GM23338 (cell line): ENCODE measurements around the gene GID4. TPM values are rescaled to one million over a fixed set of nuclear protein-coding genes. Genes with fewer than 3 reads are reported as not detected.

Experiments used
- ATAC-seq: fragments of 200-7000 bp; cut with Tn5 transposase; 3 replicates; pipeline ENCODE4 v1.9.1; 2020
- DNase-seq: peaks from one replicate; pipeline ENCODE4 v3.0.0-alpha.2; 2015; ENCODE audit warnings: low spot score
- H2AFZ ChIP-seq: fragments of 200-600 bp; sonication (generic); 2 replicates; pipeline ENCODE4 v1.8.0; 2016; ENCODE audit warnings: antibody characterized with exemption, mild to moderate bottlenecking, moderate library complexity
- H3F3A ChIP-seq: fragments of 200-600 bp; sonication (generic); replicated peaks from 2 replicates; pipeline ENCODE4 v1.8.0; 2017; ENCODE audit warnings: antibody characterized with exemption, mixed run types, low read depth
- H3K27ac ChIP-seq: fragments of 200-600 bp; sonication (generic); 2 replicates; pipeline ENCODE4 v1.6.1; 2016; ENCODE audit warnings: low read depth
- H3K27me3 ChIP-seq: fragments of 200-600 bp; sonication (generic); 2 replicates; pipeline ENCODE4 v1.8.0; 2016; ENCODE audit warnings: mild to moderate bottlenecking, mixed run types, moderate library complexity; ENCODE audit not compliant: insufficient read depth
- H3K36me3 ChIP-seq: fragments of 200-600 bp; sonication (generic); 2 replicates; pipeline ENCODE4 v1.8.0; 2016; ENCODE audit warnings: mild to moderate bottlenecking; ENCODE audit not compliant: insufficient read depth
- H3K4me1 ChIP-seq: fragments of 200-600 bp; sonication (generic); 2 replicates; pipeline ENCODE4 v1.8.0; 2016; ENCODE audit warnings: mild to moderate bottlenecking, moderate library complexity; ENCODE audit not compliant: insufficient read depth
- H3K4me2 ChIP-seq: fragments of 200-600 bp; sonication (generic); 2 replicates; pipeline ENCODE4 v1.7.1; 2017; ENCODE audit warnings: mixed run types
- H3K4me3 ChIP-seq: fragments of 200-600 bp; sonication (generic); 2 replicates; pipeline ENCODE4 v1.6.1; 2016; ENCODE audit warnings: mixed run types
- H3K79me2 ChIP-seq: fragments of 200-600 bp; sonication (generic); replicated peaks from 2 replicates; pipeline ENCODE4 v1.8.0; 2017; ENCODE audit warnings: mild to moderate bottlenecking; ENCODE audit not compliant: insufficient read depth
- H3K9me2 ChIP-seq: fragments of 200-600 bp; sonication (generic); 2 replicates; pipeline ENCODE4 v1.8.0; 2017; ENCODE audit not compliant: insufficient read depth
- H4K20me1 ChIP-seq: fragments of 200-600 bp; sonication (generic); replicated peaks from 2 replicates; pipeline ENCODE4 v1.8.0; 2017; ENCODE audit warnings: mild to moderate bottlenecking; ENCODE audit not compliant: insufficient read depth
- H3K27ac Mint-ChIP-seq: 2 replicates; pipeline ENCODE4 v1.8.0; 2020; ENCODE audit warnings: inconsistent platforms, mild to moderate bottlenecking, moderate library complexity, mixed read lengths
- H3K27me3 Mint-ChIP-seq: 3 replicates; pipeline ENCODE4 v1.8.0; 2022; ENCODE audit warnings: low read depth, mild to moderate bottlenecking, moderate library complexity, mixed read lengths, inconsistent platforms; ENCODE audit not compliant: insufficient read depth, poor library complexity
- H3K36me3 Mint-ChIP-seq: 3 replicates; pipeline ENCODE4 v1.8.0; 2021; ENCODE audit warnings: low read depth, mild to moderate bottlenecking, inconsistent platforms, moderate library complexity, mixed read lengths
- H3K4me1 Mint-ChIP-seq: 3 replicates; pipeline ENCODE4 v1.8.0; 2020; ENCODE audit warnings: mild to moderate bottlenecking, inconsistent platforms, mixed read lengths
- H3K4me3 Mint-ChIP-seq: 3 replicates; pipeline ENCODE4 v1.8.0; 2021; ENCODE audit warnings: moderate library complexity, mild to moderate bottlenecking, inconsistent platforms, mixed read lengths
- H3K9me3 Mint-ChIP-seq: 3 replicates; pipeline ENCODE4 v1.8.0; 2020; ENCODE audit warnings: moderate library complexity, mild to moderate bottlenecking, inconsistent platforms, mixed read lengths
- EZH2 ChIP-seq: fragments of 200-600 bp; sonication (generic); IDR thresholded peaks from one replicate; pipeline ENCODE4 v1.8.0; 2017; ENCODE audit warnings: antibody characterized with exemption, mild to moderate bottlenecking, low read depth; ENCODE audit not compliant: unreplicated experiment
- EZH2phosphoT487 ChIP-seq: fragments of 200-600 bp; sonication (generic); IDR thresholded peaks from one replicate; pipeline ENCODE4 v1.8.1; 2018; ENCODE audit warnings: antibody characterized with exemption; ENCODE audit not compliant: unreplicated experiment
- JUNB ChIP-seq: IDR thresholded peaks from one replicate; pipeline ENCODE4 v1.6.1; 2016; ENCODE audit warnings: antibody characterized with exemption; ENCODE audit not compliant: unreplicated experiment
- NANOG ChIP-seq: IDR thresholded peaks from 2 replicates; pipeline ENCODE4 v1.6.1; 2016; ENCODE audit warnings: antibody characterized with exemption, borderline replicate concordance
- POLR2AphosphoS5 ChIP-seq: IDR thresholded peaks from 2 replicates; pipeline ENCODE4 v1.6.1; 2016; ENCODE audit warnings: antibody characterized with exemption, low read depth
- STAT1 ChIP-seq: IDR thresholded peaks from one replicate; pipeline ENCODE4 v1.6.1; 2016; ENCODE audit warnings: antibody characterized with exemption; ENCODE audit not compliant: unreplicated experiment
- ZNF114 ChIP-seq: fragments of 250-450 bp; sonication (Bioruptor Pico); IDR thresholded peaks from 2 replicates; pipeline ENCODE4 v1.5.0; 2020; ENCODE audit warnings: mild to moderate bottlenecking, moderate library complexity
- ZNF331 ChIP-seq: fragments of 250-450 bp; sonication (Bioruptor Pico); IDR thresholded peaks from 2 replicates; pipeline ENCODE4 v1.5.0; 2020; ENCODE audit warnings: low read depth, mild to moderate bottlenecking, moderate library complexity
- polyA plus RNA-seq: library from polyadenylated mRNA; unstranded; fragments of >200 nt; fragmentation: Nextera tagmentation; extraction: Ambion mirVana; gene quantifications from 2 replicates; pipeline ENCODE4 v1.2.1, GENCODE V29; 2016
- total RNA-seq: library from RNA; depleted of rRNA; stranded (reverse); fragments of >200 nt; shearing (Covaris generic); gene quantifications from 2 replicates; pipeline ENCODE4 v1.2.3, GENCODE V29; 2014
- TF ChIP-seq, protein P1 (sequence below): IDR thresholded peaks from one replicate; pipeline ENCODE4 v1.6.1; 2018; ENCODE audit warnings: antibody characterized with exemption; ENCODE audit not compliant: unreplicated experiment
- TF ChIP-seq, protein P2 (sequence below): fragments of 250-450 bp; sonication (Bioruptor Pico); IDR thresholded peaks from 2 replicates; pipeline ENCODE4 v1.5.0; 2020; ENCODE audit warnings: mild to moderate bottlenecking, moderate library complexity

Gene GID4
- total and polyA plus RNA-seq, 2 experiments from 2014 or later: 6.3 to 11.2 TPM

DNA sequence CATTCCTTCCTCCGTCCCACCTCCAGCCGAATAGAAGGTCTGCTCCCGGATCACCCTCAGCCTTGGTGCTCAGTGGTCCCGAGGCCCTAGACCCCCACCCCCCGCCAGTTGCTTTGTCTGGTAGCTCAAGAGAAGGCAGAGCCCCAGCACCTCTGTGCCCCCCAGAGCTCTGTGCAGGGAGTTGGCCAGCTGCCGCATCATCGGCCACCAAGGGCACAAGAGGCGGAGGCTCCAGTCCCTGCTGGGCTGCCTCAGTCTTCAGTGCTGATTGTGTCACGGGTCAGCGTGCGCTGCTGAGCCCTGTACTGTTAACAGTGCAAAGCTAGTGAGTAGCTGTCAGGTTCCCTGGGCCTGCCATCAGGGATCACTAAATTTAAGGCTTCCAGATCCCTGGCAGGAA is 26.3 kb downstream of the GID4 start (continued):
- TF ChIP-seq, protein P1, sequence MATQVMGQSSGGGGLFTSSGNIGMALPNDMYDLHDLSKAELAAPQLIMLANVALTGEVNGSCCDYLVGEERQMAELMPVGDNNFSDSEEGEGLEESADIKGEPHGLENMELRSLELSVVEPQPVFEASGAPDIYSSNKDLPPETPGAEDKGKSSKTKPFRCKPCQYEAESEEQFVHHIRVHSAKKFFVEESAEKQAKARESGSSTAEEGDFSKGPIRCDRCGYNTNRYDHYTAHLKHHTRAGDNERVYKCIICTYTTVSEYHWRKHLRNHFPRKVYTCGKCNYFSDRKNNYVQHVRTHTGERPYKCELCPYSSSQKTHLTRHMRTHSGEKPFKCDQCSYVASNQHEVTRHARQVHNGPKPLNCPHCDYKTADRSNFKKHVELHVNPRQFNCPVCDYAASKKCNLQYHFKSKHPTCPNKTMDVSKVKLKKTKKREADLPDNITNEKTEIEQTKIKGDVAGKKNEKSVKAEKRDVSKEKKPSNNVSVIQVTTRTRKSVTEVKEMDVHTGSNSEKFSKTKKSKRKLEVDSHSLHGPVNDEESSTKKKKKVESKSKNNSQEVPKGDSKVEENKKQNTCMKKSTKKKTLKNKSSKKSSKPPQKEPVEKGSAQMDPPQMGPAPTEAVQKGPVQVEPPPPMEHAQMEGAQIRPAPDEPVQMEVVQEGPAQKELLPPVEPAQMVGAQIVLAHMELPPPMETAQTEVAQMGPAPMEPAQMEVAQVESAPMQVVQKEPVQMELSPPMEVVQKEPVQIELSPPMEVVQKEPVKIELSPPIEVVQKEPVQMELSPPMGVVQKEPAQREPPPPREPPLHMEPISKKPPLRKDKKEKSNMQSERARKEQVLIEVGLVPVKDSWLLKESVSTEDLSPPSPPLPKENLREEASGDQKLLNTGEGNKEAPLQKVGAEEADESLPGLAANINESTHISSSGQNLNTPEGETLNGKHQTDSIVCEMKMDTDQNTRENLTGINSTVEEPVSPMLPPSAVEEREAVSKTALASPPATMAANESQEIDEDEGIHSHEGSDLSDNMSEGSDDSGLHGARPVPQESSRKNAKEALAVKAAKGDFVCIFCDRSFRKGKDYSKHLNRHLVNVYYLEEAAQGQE: no peak
- TF ChIP-seq EZH2 (no peak), NANOG (no peak)

DNA sequence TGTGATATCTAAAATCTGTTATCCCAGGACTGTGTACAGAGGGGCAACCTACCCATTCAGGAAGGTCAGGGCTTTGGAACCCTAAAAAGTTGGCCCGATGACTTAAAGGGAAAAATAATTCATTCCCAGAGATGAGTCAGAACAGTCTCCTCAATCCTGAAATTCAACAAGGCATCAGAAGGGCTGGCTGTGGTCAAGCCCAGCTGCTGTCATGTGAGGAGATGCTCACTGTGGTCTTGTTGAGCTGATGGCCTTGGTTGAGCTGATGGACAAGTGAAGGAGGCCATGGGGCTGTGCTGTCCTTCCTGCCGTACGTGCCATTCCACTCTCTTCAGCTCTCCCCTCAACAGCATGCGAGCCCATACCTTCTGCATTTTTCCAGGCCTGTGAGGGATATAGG is 27.7 kb downstream of the GID4 start:
- H3K4me3 ChIP-seq: no peak overlapping the region
- H3K9me2 ChIP-seq: no peaks in the 10 kb centered on the region
- H3K36me3 Mint-ChIP-seq: peaks cover 9% of the 10 kb centered on the region; the same call in 2 of the 3 replicates
- DNase-seq (no peak), ATAC-seq (no peak)
- H3K27me3 ChIP-seq: no peaks in the 10 kb centered on the region
- H3K4me1 Mint-ChIP-seq: peaks cover 3% of the 10 kb centered on the region
- H3K36me3 ChIP-seq: peaks cover 5% of the 10 kb centered on the region; the same call in 1 of the 2 replicates
- H4K20me1 ChIP-seq: peaks cover 2% of the 10 kb centered on the region; the same call in 1 of the 2 replicates
- H3K9me3 Mint-ChIP-seq: no peaks in the 10 kb centered on the region
- H3K4me2 ChIP-seq: no peak overlapping the region
- H3K27ac Mint-ChIP-seq: no peak overlapping the region
- H3F3A ChIP-seq: no peaks in the 10 kb centered on the region
- no peaks in the 10 kb centered on the region for H3K79me2 ChIP-seq
- no peak overlapping the region for H3K4me3 Mint-ChIP-seq
- H2AFZ ChIP-seq: no peak overlapping the region
- no peaks in the 10 kb centered on the region for H3K4me1 ChIP-seq
- no peak overlapping the region for H3K27ac ChIP-seq
- no peaks in the 10 kb centered on the region for H3K27me3 Mint-ChIP-seq
- no peak for TF ChIP-seq JUNB
- no peak for TF ChIP-seq STAT1
- TF ChIP-seq, protein P2, sequence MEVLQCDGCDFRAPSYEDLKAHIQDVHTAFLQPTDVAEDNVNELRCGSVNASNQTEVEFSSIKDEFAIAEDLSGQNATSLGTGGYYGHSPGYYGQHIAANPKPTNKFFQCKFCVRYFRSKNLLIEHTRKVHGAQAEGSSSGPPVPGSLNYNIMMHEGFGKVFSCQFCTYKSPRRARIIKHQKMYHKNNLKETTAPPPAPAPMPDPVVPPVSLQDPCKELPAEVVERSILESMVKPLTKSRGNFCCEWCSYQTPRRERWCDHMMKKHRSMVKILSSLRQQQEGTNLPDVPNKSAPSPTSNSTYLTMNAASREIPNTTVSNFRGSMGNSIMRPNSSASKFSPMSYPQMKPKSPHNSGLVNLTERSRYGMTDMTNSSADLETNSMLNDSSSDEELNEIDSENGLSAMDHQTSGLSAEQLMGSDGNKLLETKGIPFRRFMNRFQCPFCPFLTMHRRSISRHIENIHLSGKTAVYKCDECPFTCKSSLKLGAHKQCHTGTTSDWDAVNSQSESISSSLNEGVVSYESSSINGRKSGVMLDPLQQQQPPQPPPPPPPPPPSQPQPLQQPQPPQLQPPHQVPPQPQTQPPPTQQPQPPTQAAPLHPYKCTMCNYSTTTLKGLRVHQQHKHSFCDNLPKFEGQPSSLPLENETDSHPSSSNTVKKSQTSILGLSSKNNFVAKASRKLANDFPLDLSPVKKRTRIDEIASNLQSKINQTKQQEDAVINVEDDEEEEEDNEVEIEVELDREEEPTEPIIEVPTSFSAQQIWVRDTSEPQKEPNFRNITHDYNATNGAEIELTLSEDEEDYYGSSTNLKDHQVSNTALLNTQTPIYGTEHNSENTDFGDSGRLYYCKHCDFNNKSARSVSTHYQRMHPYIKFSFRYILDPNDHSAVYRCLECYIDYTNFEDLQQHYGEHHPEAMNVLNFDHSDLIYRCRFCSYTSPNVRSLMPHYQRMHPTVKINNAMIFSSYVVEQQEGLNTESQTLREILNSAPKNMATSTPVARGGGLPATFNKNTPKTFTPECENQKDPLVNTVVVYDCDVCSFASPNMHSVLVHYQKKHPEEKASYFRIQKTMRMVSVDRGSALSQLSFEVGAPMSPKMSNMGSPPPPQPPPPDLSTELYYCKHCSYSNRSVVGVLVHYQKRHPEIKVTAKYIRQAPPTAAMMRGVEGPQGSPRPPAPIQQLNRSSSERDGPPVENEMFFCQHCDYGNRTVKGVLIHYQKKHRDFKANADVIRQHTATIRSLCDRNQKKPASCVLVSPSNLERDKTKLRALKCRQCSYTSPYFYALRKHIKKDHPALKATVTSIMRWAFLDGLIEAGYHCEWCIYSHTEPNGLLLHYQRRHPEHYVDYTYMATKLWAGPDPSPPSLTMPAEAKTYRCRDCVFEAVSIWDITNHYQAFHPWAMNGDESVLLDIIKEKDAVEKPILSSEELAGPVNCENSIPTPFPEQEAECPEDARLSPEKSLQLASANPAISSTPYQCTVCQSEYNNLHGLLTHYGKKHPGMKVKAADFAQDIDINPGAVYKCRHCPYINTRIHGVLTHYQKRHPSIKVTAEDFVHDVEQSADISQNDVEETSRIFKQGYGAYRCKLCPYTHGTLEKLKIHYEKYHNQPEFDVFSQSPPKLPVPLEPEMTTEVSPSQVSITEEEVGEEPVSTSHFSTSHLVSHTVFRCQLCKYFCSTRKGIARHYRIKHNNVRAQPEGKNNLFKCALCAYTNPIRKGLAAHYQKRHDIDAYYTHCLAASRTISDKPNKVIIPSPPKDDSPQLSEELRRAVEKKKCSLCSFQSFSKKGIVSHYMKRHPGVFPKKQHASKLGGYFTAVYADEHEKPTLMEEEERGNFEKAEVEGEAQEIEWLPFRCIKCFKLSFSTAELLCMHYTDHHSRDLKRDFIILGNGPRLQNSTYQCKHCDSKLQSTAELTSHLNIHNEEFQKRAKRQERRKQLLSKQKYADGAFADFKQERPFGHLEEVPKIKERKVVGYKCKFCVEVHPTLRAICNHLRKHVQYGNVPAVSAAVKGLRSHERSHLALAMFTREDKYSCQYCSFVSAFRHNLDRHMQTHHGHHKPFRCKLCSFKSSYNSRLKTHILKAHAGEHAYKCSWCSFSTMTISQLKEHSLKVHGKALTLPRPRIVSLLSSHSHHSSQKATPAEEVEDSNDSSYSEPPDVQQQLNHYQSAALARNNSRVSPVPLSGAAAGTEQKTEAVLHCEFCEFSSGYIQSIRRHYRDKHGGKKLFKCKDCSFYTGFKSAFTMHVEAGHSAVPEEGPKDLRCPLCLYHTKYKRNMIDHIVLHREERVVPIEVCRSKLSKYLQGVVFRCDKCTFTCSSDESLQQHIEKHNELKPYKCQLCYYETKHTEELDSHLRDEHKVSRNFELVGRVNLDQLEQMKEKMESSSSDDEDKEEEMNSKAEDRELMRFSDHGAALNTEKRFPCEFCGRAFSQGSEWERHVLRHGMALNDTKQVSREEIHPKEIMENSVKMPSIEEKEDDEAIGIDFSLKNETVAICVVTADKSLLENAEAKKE (CRISPR knock-in tag): no peak
- TF ChIP-seq ZNF331 (CRISPR knock-in tag): no peak
- no peak for TF ChIP-seq POLR2AphosphoS5
- no peak for TF ChIP-seq ZNF114 (CRISPR knock-in tag)
- TF ChIP-seq EZH2phosphoT487: no peak
- TF ChIP-seq NANOG: no peak
- TF ChIP-seq, protein P1: no peak
